Activated CD4-positive, CD25-positive, alpha-beta regulatory T cell treated with anti-CD3 and anti-CD28 coated beads, Interleukin-2, amount 50 U/mL, for 72 hours (primary cell): Measurements from ENCODE around the gene C1QTNF9B.
"Not testable (repeated sequence)": the region's sequence is repeated elsewhere in the genome, so short reads cannot be mapped to it uniquely, and the experiment has no call there.

Experiments used
- DNase-seq: peaks from one replicate; pipeline ENCODE4 v3.0.0; 2021

C1QTNF9B gene

GRCh38 chr13:23897452-23897919 is at the start of gene C1QTNF9B:
Gene C1QTNF9B (minus strand): TSS chr13:23897502.
- DNase-seq = not testable (repeated sequence)

- DNase-seq = no peak
Observed at GRCh38 chr13:23946900-23947299, 49.6 kb upstream of the C1QTNF9B start.

- DNase-seq = no peak
Observed at GRCh38 chr13:23946067-23946466, 48.8 kb upstream of the C1QTNF9B start.

- no peak for DNase-seq
Observed at GRCh38 chr13:23945612-23946011, 48.3 kb upstream of the C1QTNF9B start.

- no peak for DNase-seq
Observed at GRCh38 chr13:23941211-23941610, 43.9 kb upstream of the C1QTNF9B start.

GRCh38 chr13:23939666-23940065 is 42.4 kb upstream of the C1QTNF9B start:
- not testable (repeated sequence) for DNase-seq

- no peak for DNase-seq
Observed at GRCh38 chr13:23934520-23934919, 37.2 kb upstream of the C1QTNF9B start.

GRCh38 chr13:23928985-23929384 is 31.7 kb upstream of the C1QTNF9B start:
- DNase-seq = no peak

- DNase-seq = no peak
Observed at GRCh38 chr13:23923031-23923430, 25.7 kb upstream of the C1QTNF9B start.

GRCh38 chr13:23922005-23922932 is 25.0 kb upstream of the C1QTNF9B start:
- no peak for DNase-seq

- DNase-seq = no peak
Observed at GRCh38 chr13:23921451-23921888, 24.2 kb upstream of the C1QTNF9B start.

GRCh38 chr13:23919006-23919405 is 21.7 kb upstream of the C1QTNF9B start:
- no peak for DNase-seq

- no peak for DNase-seq
Observed at GRCh38 chr13:23918208-23918607, 20.9 kb upstream of the C1QTNF9B start.

GRCh38 chr13:23915308-23915707 is 18.0 kb upstream of the C1QTNF9B start:
- DNase-seq = no peak

GRCh38 chr13:23912469-23912868 is 15.2 kb upstream of the C1QTNF9B start:
- DNase-seq = no peak

GRCh38 chr13:23909606-23910005 is 12.3 kb upstream of the C1QTNF9B start:
- no peak for DNase-seq

GRCh38 chr13:23905766-23906165 is 8.5 kb upstream of the C1QTNF9B start:
- no peak for DNase-seq

- DNase-seq = no peak
Observed at GRCh38 chr13:23903906-23904280, 6.6 kb upstream of the C1QTNF9B start.

GRCh38 chr13:23902975-23903905 is 5.9 kb upstream of the C1QTNF9B start:
- no peak for DNase-seq

- DNase-seq = no peak
Observed at GRCh38 chr13:23901365-23901764, 4.1 kb upstream of the C1QTNF9B start.

- DNase-seq = no peak
Observed at GRCh38 chr13:23899555-23899954, 2.3 kb upstream of the C1QTNF9B start.

GRCh38 chr13:23898101-23898500 is 799 bp upstream of the C1QTNF9B start:
- DNase-seq = no peak

- not testable (repeated sequence) for DNase-seq
Observed at GRCh38 chr13:23894746-23895145, 2.6 kb downstream of the C1QTNF9B start.
